ENCODE measurements around the gene ZCCHC7. TPM values are rescaled to one million over a fixed set of nuclear protein-coding genes. Genes with fewer than 3 reads are reported as not detected.

ZCCHC7 gene
- total and polyA plus RNA-seq, 2 of the 8 experiments (the other 6 are each of a cell fraction or from before 2014, with no cell fraction given): 12.2 to 27.5 TPM

- TF ChIP-seq SP2 (IDR thresholded peaks at IDR 0.05; ENCODE audit: low read length) (no peak), MAFK (IDR thresholded peaks at IDR 0.05; ENCODE audit: low read depth, low read length) (no peak), RXRA (IDR thresholded peaks at IDR 0.05; ENCODE audit: insufficient read depth, low read depth, low read length) (no peak), SIX5 (IDR thresholded peaks at IDR 0.05; ENCODE audit: low read depth, low read length) (no peak)
Measured at GRCh38 chr9:37380570-37380969, 260.2 kb downstream of the ZCCHC7 start (continued).
